SKM-1 (cell line): ENCODE measurements around the gene COIL.
A peak's percentile ranks its signal among the peaks of the same experiment; 100 is the strongest.
"Not testable (repeated sequence)": the region's sequence is repeated elsewhere in the genome, so short reads cannot be mapped to it uniquely, and the experiment has no call there.

Experiments used
- DNase-seq: peaks from one replicate; lab custom pipeline; 2025; ENCODE audit not compliant: unreplicated experiment; lab: John Stamatoyannopoulos, UW

The COIL gene, protein sequence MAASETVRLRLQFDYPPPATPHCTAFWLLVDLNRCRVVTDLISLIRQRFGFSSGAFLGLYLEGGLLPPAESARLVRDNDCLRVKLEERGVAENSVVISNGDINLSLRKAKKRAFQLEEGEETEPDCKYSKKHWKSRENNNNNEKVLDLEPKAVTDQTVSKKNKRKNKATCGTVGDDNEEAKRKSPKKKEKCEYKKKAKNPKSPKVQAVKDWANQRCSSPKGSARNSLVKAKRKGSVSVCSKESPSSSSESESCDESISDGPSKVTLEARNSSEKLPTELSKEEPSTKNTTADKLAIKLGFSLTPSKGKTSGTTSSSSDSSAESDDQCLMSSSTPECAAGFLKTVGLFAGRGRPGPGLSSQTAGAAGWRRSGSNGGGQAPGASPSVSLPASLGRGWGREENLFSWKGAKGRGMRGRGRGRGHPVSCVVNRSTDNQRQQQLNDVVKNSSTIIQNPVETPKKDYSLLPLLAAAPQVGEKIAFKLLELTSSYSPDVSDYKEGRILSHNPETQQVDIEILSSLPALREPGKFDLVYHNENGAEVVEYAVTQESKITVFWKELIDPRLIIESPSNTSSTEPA

DNA sequence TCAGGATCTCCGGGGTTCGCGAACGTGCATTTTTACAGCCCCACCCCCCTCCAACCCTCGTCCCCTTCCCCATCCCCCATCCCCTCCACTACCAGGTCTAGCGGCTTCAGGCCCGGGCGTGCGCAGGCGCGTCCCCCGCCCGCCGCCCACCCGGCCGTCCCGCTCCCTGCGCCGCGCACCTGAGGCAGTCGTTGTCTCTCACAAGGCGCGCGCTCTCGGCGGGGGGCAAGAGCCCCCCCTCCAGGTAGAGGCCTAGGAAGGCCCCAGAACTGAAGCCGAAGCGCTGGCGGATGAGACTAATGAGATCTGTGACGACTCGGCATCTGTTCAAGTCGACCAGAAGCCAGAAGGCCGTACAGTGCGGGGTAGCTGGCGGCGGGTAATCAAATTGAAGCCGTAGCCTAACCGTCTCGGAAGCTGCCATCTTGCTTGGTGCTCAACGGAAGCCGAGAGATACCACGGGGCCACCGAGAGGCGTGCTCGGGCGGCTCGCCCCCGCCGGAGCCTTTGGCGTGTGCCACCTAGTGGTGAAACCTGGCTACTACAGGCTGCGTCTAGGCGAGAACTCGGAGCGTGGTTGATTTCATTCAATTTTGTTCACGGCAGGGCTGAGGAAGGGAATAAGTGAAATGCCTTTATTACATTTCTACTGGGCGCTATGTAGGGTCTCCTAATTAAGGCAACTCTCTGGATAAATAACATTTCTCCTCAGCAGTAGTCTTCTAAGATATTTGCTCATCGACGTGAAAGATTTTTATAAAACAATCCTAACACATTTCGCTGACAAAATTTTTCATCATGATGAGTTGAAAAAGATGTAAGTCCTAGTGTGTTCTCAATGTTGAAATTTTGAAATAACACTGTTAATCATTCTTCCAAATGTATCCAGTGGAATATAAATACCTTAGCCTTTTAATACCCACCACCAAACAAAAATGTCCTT is at the start of gene COIL:
COIL (minus strand) TSS at position 455 of the 943 bp plus-strand sequence; CDS start at position 424, 31 bp downstream.
- DNase-seq = peak; percentile 84

DNA sequence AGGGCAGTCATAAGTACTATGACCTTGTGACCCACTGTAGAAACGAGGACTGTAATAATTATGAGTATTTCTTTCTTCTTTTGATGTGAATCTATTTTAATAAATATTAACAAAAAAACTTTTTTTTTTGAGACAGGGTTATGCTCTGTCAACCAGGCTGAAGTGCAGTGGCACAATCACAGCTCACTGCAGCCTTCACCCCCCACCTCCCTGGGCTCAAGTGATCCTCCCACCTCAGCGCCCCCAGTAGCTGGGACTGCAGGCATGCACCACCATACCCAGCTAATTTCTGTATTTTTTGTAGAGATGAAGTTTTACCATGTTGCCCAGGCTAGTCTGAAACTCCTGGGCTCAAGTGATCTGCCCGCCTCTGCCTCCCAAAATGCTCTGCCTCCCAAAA is 49.6 kb upstream of the COIL start:
- DNase-seq = no peak

DNA sequence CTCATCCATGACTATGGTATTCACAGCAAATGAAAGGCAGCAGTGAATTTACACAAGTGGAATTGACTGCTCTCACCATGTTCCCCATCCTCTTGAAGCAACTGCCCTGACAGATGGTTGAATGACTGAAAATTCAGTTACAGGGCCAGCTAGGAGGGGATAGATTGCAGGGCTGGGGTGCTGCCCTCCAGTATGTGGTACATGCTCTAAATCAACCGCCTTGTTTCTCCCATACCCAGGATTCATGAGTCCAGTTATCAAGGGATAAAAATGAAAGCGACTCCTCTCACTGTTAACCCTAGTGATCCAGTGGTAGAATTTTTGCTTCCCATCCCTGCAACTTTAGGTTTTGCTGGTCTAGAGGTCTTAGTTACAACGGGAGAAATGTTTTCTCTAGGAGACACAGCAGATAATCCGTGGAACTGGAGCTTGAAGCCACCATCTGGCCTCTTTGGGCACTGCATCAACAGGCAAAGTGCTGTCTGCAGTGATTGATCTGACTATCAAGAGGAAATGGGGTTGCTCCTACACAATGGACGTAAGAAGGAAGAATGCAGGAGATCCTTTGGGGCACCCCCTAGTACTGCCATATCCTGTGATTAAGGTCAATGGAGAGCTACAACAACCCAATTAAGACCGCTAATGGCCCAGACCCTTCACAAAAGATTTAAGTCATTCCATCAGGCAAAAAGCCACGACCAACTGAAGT is 49.0 kb upstream of the COIL start:
- peak; percentile 11 for DNase-seq

DNA sequence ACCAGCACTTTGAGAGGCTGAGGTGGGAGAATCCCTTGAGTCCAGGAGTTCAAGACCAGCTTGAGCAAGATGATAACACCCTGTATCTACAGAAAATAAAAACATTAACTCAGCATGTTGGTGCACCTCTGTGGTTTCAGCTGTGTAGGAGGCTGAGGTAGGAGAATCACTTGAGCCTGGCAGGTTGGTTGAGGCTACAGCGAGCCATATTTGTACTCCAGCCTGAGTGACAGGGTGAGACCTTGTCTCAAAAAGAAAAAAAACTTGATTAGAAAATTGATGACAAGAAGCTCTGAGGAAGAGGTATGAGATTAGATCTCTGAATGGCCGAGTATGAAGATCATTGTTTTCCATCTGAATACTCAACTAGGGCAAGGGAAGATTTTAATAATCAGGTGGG is 48.1 kb upstream of the COIL start:
- DNase-seq = no peak

DNA sequence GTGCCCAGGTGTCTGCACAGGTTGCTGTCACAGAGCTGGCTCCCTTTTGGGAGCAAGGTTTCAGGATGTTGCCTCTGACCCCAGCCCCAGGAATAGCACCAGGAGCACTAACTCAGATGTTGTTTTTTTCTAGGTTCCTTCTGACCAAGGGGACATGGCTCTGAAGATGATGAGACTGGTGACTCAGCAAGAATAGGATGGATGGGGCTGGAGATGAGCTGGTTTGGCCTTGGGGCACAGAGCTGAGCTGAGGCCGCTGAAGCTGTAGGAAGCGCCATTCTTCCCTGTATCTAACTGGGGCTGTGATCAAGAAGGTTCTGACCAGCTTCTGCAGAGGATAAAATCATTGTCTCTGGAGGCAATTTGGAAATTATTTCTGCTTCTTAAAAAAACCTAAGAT is 45.2 kb upstream of the COIL start:
- DNase-seq = no peak

DNA sequence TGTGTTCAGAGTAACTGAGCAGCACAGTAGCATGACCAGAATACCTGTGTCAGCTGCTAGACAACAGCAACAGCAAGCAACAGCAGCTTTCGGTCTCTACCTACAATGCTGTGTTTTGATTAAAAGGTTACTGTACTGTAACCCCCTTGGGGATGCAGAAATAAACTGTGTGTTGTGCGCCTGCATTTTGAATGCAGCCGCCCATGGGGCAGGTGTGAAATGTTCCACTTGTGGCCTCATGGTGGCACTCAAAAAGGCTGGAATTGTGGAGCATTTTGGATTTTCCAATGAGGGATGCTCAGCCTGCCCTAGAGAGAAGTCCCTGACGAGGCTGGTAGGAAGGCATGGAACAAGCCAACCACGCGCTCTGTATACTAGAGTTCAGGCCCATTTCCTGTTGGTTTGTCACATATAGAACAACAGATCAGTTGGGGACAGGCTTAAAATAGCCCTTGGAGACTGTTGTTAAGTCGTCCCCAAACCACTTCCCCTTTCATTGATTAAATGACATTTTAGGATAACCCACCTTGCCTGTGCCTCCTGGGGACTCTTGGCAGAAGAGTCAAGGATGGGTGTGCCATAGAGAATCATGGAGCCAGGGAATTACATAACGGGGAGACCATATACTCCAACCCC is 44.2 kb upstream of the COIL start:
- peak; percentile 43 for DNase-seq

DNA sequence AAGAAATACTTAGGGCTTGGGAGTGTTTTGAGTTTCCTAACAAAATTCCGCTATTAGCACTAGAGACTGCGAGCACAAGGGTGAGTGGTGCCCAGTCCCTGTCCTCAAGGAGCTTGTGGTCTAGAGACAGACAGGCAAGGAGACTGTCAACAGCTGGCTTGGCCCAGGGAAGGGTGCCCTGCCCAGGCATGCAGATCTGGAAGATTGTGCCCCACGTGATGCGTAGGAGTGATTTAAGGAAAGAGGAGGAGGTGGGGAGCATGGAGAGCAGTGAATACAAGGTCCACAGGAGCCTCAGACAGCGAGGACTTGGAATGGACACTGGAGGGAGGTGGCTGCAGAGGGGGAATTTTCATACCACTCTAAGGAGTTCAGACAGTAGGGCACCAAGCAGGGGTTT is 42.1 kb upstream of the COIL start:
- DNase-seq = no peak

DNA sequence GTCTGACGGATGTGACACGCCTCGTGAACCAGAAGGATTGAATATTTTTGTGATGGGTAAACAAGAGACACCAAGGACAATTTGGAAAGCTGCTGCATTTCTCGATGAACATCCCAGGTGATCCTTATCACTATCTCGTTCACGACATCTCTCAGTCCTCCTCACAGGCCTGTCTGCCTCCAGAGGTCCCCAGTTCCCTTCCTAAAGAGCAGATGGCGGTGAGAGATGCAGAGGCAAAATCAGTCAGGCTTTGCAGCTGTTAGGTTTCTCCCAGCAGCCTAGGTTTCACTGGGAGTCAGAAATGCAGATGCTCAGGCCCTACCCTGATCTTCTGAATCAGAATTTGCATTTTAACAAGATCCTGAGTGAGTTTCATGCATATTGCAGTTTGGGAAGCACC is 40.7 kb upstream of the COIL start:
- DNase-seq = no peak

DNA sequence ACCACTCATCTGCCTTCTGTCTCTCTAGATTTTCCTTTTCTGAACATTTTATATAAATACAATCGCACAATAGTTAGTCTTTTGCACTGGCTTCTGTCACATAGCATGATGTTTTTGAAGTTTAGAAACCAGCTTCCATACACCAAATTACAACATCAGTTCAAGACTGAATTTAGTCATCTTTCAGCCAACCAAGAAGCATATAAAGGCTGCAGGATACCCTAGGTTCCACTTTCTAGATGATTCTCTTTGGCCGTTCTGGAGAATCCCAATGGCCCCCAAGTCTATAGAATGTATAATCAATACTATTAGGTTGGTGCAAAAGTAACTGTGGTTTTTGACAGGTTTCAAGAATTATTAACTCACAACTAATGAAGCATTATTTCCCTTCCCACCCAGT is 36.5 kb upstream of the COIL start:
- DNase-seq = no peak

DNA sequence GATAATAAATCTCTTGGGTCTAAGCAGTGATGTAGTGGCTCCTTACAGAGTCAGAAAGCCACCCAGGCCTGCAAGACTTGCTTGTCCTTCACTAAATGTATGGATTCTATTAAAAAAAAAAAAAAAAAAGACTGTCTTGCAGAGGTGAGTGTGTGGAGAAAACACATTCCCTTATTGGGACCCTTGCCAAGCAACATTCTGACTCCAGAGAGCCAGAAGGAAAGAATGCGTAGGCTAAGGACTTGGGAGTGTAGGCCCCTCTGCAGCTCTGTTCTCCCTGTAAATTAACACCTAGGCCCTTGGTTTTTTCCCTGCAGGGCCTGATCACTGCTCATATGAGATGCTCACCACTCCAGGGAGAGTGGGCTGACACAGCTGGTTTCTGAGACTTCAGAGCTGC is 34.9 kb upstream of the COIL start:
- no peak for DNase-seq

DNA sequence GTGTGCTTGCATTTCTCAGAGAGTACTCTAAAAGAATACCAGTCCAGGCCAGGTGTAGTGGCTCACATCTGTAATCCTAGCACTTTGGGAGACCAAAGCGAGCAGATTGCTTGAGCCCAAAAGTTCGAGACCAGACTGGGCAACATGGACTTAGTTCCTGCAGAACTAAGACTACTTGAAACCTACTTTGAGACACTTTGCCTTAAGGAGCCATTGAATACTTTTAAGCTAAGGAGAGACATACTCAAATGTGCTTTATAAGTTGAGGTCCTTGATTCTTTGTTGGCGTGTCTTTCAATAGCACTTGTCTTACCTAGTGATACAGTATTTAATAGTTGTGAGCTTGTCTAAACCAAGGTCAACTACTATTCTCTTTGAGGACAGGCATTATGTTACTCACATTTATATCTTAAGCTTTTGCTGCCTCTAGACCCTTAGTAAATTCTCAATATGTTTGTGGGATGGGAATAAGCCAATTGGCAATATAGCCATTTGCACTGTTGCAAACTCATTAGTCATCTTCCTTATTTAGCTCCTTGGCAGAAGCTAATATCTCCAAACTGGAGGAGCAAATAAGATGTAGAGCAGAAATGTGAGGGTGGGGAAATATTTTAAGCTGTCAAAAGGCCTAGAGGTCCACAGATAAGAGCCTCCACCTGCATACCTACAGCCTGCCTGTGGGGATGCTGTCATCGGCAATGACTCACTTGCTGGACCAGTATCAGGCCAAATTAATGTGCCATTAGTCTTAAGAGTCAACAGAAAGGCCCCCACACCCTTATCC is 33.4 kb upstream of the COIL start:
- no peak for DNase-seq

DNA sequence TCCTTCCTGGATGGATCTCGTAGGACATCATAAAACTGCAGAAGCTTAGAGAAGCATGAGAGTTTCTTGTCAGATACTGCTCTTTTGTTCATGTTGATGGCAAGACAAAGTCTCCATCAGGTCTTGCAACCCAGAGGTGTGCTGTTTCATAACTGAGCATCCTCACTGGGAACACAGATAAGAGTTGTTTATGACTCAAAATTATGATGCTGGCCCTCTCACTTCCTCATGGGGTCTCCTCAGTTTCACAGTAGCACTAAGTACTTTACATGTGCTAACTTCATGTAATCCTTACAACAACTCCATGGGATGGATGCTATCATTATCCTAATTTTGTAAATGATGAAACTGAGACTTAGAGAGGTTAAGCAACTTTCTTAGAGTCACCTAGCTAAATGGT is 31.5 kb upstream of the COIL start:
- DNase-seq = no peak

DNA sequence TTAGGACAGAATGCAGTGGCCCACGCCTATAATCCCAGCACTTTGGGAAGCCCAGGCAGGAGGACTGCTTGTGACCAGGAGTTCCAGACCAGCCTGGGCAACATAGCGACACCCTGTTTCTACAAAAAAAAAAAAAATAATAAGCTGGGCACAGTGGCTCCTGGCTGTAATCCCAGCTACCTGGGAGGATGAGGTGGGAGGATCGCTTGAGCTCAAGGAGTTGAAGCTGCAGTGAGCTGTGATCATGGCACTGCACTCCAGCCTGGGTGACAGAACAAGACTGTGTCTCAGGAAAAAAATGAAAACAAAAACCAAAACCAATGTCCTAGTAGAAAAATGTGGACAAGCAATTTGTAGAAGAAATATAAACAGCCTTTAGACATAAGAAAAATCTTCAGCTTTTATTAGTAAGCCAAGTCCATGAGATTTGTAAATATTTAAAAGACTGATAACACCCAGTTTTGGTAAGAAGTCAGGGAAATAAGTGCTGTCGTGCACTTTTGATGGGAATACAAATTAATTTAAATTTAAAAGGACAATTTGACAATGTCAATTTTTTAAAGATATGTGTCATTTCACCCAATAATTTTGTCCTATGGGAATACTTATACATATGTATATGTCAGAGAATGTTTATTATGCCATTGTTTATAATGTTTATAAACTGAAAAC is 28.2 kb upstream of the COIL start:
- no peak for DNase-seq

DNA sequence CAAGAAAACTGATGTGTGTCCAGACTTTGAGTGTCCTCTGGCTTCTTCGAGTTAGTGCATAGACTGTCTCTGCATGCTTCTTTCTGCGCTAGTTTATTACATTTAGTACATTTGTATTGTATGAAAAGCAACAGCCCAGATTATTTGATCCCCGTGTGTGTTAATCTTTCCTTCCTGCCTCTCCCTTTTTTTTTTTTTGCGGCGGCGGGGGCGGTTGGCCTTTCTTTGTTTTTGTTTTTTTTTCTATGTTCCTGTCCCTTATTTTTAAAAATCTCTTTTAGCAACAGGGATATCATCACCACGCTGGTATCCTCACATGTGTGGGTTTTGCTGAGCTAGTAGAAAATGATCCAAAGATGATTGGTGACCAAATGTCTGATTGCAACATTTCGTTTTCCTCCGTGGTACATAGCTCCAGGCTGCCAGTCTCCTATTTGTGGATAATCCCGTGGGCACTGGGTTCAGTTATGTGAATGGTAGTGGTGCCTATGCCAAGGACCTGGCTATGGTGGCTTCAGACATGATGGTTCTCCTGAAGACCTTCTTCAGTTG is 26.5 kb upstream of the COIL start:
- no peak for DNase-seq

DNA sequence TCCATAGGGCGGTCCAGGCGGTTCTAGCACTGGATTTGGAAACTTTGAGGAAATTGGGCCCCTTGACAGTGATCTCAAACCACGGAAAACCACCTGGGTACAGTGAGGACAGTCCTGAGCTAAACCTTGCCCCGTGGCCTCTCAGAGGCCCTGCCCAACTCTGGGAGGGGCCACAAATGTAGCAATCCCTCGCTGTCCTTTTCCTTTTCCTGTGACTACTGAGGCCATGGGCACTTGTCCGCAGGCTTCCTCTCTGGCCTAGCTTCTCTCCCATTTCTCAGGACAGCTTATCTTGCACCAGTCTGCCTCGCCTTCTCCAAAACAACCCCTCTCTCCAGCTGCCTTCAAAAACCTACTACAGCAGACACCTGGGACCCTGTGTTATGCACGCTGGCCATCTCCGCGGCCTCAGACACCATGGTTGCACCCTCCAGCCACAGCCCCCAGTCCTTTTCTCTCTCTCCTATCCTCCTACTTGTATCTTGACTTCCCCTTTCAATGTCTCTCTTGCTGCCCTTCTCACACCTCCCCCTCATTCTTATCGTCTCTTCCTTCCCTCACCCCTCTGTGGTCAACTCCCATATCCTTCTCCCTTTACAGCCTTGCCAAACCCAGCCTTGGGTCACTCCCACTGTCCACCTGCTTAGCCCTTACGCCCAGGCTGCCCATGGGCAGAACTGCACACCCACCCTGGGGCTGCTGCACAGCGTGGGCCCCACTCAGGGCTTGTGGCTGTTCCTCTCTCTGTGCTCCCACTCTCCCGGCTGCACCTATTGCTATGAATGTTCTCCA is 24.7 kb upstream of the COIL start:
- peak; percentile 93 for DNase-seq

DNA sequence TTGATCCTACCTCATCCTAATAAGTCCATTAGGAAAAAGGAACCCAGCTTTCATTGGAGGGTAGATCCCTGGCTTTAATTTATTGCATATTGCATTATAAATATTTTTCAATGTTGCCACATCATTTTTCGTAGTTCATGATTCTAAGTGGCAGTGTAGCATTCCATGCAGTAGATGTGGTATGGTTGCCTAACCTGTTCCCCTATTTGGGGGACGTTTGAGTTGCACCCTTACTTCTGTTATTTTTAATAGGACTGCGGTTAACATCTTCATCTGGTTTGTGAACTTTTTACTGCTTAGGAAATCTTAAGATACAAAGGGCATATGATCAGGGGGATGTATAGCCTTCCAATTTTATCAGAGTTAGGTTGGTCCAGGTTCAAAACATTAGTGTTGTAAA is 22.5 kb upstream of the COIL start:
- peak; percentile 43 for DNase-seq

DNA sequence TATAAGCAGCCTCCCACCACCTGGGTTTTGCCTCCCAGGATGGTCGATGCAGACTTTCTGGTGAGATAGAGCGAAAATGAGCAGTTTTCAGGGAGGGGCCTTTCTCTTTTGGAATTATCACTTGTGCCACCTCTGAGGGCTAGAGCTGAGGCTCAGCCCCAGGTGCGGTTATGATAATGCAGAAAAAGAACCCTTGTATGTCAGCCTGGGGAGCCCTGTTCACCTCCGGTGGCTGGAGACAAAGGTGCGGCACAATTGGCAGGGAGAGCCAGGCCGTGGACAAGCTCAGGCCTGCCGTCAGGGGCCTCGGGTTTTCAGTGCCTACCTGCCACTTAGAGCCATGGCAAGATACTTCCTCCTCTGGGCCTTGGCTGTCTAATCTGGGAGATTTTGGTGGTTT is 21.5 kb upstream of the COIL start:
- no peak for DNase-seq

DNA sequence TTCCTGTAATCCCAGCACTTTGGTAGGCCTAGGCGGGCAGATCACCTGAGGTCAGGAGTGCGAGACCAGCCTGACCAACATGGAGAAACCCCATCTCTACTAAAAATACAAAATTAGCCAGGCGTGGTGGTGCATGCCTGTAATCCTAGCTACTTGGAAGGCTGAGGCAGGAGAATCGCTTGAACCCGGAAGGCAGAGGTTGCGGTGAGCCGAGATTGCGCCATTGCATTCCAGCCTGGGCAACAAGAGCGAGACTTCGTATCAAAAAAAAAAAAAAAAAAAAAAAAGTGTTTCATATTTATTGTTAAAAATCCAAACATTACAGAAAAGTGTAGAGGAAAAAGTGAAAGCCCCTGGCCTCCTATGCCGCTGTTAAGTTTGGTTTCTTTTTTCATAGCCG is 19.7 kb upstream of the COIL start:
- DNase-seq = not testable (repeated sequence)
